NCI-H128 (cell line): ENCODE data around the gene RBM20.

ENCODE experiments used
- DNase-seq: peaks from one replicate; lab custom pipeline; 2025; ENCODE audit not compliant: unreplicated experiment; lab: John Stamatoyannopoulos, UW

Gene RBM20

GRCh38 chr10:110730345-110731050 lies 86.4 kb downstream of the RBM20 start:
- no peak for DNase-seq

DNA sequence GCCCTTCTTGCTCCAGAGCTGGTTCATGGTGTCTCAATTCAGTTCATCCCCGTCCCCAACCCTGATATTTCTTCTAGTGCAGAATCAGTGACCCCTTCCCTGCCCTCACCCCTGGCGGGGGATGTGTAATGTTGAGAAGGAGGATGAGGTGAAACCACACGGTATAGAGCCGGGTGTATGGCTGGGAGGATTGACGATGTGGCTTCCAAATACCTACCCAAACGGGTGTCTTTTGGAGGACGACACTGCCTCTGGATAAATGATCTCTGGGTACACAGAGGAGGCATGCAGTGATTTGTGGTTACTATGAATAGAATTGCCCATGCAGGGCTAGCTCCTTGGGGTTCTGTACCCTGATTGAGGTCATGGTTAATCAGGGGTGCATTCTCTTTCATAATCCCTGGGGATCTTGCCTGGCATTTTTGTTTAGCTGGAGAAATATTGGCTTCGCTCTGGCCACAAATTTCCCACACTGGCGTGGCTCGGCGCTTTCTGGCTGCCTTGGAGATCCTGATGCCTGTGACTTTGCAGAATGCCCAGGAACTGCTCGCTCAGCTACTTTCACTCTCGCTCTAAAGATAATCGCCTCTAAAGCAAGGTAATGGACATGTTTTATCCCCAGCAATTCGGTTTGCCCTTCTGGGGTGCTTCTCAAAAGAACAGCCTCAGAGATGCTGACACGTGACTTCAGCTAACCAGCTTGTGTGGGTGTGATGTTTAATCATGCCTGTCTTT lies 89.2 kb downstream of the RBM20 start:
- no peak for DNase-seq

DNA sequence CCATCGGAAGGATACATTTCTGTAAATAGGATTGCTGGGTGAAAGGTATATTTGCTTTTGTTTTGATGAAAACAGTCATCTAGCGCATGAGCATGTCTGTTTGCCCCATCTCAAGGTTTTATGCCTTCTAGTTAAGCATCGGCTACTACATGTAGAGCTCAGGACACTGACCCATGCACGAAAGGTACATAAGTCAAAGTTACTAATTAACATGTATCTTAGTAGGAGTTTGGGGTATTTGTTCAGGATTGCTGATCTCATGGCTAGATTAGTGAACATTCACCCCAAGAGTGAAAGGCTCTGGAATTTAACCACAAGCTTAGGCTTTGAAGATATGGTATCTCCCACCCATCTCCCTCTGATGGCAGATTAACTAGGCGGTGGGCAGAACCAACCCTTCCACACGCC lies 91.5 kb downstream of the RBM20 start:
- no peak for DNase-seq

GRCh38 chr10:110737886-110738634 lies 93.9 kb downstream of the RBM20 start:
- DNase-seq: no peak

DNA sequence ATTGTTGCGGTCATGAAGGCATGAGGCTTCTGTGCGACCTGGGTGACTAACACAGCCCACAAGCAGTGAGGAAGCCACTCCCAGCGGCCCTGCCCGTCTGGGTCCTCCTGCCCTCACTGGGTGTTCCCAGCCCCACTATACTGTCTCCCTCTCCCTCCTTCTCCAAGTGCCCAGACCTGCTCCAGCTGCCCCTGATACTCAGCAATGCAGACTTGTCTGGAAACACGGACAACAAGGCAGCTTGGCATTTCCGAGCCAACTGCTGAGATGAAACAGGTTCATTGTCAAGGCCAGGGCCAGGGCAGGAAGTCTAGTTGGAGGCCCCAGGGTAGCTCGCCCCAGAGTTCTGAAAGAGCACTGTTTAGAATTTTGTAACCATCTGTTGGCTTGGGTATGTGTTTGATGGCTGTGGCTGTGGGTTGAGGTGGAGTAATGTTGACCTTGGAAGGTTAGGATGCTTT lies 95.7 kb downstream of the RBM20 start:
- DNase-seq: no peak

DNA sequence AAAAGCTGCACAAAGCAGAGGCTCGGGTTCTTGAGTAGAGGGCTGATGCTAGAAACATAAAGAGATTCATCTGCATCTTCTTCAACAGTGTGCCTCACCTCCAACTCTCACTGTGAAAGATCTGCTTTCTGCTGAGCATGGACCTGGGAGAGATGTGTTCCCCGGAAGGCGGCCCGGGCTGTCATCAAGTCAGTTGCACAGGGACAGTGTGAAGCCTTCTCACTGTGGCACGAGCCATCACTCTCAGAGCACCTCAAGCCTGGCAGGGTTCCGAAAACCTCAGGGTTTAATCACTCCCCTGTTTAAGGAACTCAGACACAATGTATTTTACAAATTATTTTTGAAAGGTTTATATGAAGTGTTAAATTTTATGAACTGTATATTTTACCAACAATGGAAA lies 98.7 kb downstream of the RBM20 start:
- no peak for DNase-seq

- no peak for DNase-seq
Observed at GRCh38 chr10:110744782-110745181, 100.6 kb downstream of the RBM20 start.

DNA sequence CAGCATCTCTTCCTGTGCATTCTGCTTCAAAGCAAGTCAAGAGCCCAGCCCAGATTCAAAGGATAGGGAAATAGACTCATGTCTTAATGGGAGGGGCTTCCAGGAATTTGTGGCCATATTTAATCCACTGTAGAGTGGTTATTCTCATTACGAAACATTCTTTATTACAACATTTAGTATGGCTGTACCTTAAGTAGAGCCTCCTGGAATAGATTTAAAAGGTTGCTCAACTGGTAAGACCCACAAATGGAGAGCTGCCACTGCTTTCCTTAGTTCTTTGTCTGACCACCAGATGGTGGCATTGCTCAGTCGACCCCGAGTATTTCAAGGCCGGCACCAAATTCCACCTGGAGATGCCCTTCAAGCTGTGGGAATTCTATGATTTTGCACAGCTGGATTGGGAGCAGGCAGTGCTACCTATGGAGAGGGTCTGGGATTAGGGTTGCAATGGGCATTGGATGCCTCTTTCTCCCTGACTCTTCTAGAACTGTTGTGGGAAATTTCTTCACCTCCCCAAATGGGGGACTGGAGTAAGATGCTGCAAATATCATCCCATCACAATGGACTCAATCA lies 102.2 kb downstream of the RBM20 start:
- no peak for DNase-seq

GRCh38 chr10:110746969-110747608 lies 103.0 kb downstream of the RBM20 start:
- no peak for DNase-seq

GRCh38 chr10:110747609-110748464 lies 103.7 kb downstream of the RBM20 start:
- no peak for DNase-seq

- DNase-seq: no peak
Observed at GRCh38 chr10:110748970-110749369, 104.8 kb downstream of the RBM20 start.

DNA sequence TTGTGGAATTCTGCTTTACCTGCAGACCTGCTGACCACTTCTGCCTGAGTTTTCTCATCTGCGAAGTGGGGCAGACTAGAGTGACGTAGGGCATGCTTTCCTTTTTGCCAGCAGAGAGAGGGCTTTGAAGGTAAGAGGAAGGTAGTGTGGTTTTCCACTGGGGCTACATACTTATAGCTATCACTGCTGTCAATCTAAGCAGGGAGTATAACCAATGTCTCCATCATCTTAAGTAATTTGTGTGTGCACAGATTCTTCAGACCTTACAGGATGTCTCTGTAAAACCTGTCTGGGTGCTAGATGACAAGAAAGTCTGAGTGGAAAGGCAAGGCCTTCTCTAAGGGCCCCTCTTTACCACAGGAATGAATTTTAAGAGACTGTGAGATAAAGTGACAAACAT lies 106.8 kb downstream of the RBM20 start:
- no peak for DNase-seq

- DNase-seq: no peak
Observed at GRCh38 chr10:110751850-110752249, 107.7 kb downstream of the RBM20 start.

- DNase-seq: no peak
Observed at GRCh38 chr10:110753462-110753861, 109.3 kb downstream of the RBM20 start.

- no peak for DNase-seq
Observed at GRCh38 chr10:110754375-110755105, 110.4 kb downstream of the RBM20 start.

GRCh38 chr10:110755781-110756180 lies 111.6 kb downstream of the RBM20 start:
- no peak for DNase-seq

DNA sequence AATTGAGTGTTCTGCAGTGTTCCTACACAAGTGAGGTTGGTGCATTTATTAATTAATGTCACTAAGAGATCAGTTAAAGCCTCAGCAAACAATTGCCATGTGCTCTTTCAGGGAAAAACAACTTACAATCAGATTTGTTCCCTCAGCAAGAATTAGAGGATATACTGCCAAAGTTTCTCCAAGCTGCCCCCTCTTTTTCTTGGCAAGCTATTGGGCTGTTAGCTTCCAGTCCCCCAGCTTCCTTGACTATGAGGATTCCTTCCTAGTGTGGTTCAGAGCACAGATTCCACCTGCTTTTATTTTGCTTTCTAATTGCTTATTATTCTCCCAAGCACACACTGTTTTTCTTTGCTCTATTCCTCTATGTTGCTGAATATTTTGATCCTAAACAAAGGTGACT lies 112.7 kb downstream of the RBM20 start:
- DNase-seq: no peak

GRCh38 chr10:110757586-110757985 lies 113.5 kb downstream of the RBM20 start:
- DNase-seq: no peak

DNA sequence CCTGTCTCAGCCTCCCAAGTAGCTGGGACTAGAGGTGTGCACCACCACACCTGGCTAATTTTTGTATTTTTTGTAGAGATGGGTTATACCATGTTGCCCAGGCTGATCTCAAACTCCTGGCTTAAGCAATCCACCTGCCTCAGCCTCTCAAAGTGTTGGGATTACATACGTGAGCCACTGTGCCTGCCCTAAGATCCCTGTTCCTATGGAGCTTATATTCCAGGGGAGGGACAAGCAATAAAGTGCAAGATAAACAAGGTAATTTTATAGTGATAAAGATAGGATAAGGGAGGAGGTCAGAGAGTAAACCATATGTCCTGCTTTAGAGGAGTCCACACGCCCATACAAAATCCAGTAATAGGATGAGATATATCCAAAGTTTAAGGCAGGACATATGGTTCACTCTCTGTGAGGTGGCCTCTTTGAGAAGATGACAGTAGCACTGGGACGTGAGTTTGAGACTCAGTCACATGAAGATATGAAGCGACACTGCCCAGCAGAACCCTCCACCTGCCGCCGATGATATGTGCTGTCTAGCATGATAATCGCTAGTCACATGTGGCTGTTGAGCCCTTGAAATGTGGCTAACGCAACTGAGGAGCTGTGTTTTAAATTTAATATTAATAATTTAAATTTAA lies 114.1 kb downstream of the RBM20 start:
- no peak for DNase-seq
